HG02678 (cell line): ENCODE results near the gene RFX7.

ENCODE experiments used
- ATAC-seq: cut with Tn5 transposase; IDR thresholded peaks from one replicate; pipeline ENCODE4 v1.9.1; 2021; ENCODE audit warnings: mild to moderate bottlenecking, moderate library complexity; ENCODE audit not compliant: unreplicated experiment

RFX7 gene

GRCh38 chr15:56244811-56245576, 1.3 kb upstream of the RFX7 start:
- ATAC-seq: no peak

GRCh38 chr15:56244038-56244810, 545 bp upstream of the RFX7 start:
- ATAC-seq: no peak

DNA sequence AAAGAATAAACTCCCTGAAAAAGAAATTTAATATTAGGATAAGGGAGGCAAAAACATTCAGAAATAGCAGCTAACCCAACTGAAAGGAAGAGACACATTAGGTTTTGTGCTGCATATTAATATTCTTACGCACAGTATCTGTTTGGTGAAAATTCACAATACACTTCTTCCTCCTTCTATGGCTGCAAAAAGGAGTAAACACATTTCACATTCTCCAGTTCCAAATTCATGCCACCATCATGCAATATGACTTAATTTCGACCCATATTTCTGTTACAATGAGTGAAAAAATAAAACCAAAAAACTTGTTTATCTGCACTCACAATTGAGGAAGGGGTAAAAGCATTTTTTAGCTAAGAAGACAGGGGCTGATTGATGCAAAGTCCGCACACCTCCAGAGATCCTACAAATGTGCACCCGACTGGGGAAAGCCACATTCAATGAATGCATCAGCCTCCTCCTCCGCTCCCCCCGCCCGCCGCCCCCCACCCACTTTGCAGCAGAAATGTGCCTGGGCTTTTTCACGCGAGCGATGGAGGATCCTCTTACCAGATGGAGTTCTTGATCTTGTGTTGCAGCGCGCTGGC, 1.0 kb downstream of the RFX7 start:
- no peak for ATAC-seq

DNA sequence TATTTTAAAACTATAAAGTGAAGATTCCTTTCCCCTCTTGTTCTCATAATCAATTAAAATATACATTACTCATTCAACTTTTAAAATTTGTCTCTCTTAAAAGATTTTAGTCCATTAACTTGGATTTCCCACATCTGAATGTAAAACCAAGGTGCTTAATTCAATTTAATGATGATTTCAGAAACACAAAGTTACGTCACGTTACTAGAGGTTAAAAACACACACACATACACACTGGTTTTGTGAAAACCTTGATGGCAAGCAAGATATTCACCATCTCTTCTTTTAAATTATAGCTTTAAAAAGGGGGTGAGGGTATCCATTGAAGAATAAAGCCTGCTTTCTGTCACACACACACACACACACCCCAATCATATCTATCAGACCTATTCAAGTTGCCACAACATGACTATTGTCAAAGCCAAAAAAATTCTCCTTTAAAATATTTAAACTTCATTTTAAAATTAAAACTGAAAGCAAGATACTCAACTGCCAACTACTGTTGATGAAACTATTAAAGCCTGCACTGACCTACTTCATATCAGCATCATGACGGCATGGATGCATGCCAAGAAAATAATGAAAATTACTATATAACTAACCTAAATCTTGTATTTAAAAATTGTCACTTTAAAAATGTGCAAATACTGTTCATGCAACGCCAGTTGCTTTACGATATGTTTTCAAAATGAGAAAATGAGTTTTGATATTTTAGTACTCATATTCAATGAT, 2.1 kb downstream of the RFX7 start:
- ATAC-seq: no peak

DNA sequence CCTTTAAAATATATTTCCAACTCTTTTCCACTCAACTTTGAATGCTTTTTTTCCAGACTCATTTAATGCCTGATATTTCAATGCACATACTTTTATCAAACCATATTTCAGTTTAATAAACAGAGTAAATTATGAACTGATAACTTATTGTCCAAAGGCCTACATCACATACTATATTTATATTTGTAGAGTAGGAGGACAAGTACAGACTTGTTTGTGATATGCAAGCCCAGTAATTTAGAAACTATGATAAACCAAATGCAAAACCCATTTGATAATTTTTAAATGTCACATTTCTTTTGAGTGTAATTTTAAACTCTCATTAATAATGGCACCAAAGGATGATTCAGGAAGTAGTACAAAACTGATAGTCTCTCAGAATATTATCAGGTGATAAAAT, 3.3 kb downstream of the RFX7 start:
- no peak for ATAC-seq

DNA sequence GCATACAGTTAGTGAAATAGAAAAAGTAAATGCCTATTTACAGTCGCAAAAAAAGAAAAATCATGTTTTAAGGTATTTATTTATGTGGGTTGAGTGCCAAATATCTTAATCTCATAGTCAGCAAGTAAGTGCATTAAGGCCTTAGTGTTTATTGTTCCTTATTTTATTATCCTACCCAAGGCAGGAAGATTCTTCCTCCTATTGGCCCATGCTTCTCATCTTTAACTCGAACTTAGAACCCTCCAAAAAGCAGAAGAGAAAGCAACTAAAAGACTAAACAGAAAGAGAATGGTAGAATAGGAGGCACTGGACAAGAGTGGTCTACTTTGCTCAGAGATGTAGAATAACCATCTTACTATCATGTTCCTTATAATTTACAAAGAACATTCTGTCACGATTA, 7.5 kb downstream of the RFX7 start:
- no peak for ATAC-seq

GRCh38 chr15:56234804-56235203, 8.9 kb downstream of the RFX7 start:
- no peak for ATAC-seq

- no peak for ATAC-seq
These were observed 10.1 kb downstream of the RFX7 start for GRCh38 chr15:56233549-56233948.

- ATAC-seq: no peak
These were observed 11.6 kb downstream of the RFX7 start for GRCh38 chr15:56232058-56232457.

- ATAC-seq: no peak
These were observed 14.8 kb downstream of the RFX7 start for GRCh38 chr15:56228854-56229253.

DNA sequence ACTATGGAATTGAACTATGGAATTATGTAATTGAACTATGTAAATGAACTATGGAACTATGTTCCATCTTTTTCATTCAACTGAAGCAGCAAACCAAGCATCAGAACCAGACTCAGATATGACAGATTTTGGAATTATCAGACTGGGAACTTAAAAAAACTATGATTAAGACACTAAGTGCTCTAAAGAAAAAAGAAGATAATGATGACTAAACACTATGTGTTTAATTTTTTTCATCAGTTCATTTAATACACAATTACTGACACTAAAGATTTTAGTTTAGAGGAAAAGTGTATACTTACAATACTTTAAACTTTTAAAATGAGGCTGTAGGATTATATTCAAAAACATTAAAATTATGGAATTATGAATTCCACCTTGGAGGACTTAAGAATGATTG, 15.3 kb downstream of the RFX7 start:
- ATAC-seq: no peak

- ATAC-seq: no peak
These were observed 15.9 kb downstream of the RFX7 start for GRCh38 chr15:56227780-56228179.

DNA sequence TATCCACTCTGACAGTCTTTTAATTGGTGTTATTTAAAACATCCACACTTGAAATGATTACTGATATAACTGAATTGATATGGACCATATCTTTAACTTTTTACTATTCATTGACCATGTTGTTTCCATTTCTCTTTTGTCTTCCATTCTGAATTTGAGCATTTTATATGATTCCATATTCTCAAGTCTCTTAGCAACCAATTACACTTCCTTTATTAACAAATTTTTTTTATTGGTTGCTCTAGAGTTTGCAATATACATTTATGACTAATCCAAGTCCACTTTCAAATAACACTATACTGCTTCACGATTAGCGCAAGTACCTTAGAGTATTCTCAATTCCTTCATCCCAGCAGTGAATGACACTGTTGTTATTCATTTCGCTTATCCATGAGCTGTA, 16.4 kb downstream of the RFX7 start:
- no peak for ATAC-seq

GRCh38 chr15:56225520-56225919, 18.2 kb downstream of the RFX7 start:
- ATAC-seq: no peak

DNA sequence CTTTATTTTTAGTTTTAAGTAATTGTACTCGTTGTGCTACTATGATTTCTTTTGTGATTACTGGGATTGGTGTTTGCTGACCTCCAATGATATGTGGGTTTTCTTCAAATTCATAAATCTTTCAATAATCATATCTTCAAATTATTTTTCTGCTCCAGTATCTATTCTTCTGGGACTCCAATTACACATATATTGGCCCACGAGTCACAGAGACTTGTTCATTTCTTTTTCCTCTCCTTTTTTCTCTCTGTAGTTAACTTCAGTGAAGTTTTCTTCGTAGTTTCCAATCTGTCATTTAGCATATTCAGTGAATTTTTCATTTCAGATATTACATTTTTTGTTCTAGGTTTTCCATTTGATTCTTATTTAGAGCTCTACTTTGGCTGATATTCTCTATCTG, 21.4 kb downstream of the RFX7 start:
- ATAC-seq: no peak

- no peak for ATAC-seq
These were observed 26.3 kb downstream of the RFX7 start for GRCh38 chr15:56217341-56217740.

- no peak for ATAC-seq
These were observed 27.9 kb downstream of the RFX7 start for GRCh38 chr15:56215769-56216168.

DNA sequence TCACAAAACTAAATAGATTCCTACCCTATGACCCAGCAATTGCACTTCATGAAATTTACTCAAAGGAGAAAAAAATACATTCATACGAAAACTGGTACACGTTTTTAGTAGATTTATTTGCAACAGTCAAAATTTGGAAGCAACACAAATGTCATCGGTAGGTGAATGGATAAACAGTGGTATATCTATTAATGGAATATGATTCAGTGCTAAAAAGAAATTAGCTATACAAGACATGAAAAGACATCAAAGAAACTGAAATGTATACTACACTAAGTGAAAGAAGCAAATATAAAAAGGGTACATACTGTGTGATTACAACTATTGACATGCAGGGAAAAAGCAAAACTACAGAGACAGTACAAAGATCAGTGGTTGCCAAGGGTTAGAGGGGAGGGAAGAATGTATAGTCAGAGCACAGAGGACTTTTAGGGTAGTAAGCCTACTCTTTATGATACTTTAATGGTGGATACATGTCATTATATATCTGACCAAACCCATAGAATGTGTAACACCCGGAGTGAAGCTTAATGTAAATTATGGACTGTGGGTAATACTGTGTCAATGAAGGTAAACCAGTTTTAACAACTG, 31.6 kb downstream of the RFX7 start:
- no peak for ATAC-seq

- no peak for ATAC-seq
These were observed 32.6 kb downstream of the RFX7 start for GRCh38 chr15:56211064-56211463.

DNA sequence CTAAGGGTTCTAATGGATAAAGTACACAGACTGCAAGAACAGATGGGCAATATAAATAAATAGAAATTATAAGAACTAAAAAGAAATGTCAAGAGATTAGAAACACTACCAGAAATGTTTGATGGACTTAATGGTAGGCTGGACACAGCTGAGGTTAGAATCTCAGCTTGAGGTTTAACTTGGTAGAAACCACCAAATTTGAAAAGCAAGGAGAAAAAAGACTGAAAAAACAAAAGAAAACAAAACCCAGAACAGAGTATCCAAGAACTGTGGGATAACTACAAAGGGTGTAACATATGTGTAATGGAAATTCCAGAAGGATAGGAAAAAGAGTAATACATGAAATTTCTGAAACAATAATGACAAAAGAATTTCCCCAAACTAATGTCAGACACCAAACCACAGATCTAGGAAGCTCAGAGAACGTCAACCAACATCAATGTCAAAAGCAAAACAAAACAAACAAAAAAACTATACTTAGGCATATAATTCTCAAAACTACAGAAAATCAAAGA, 35.0 kb downstream of the RFX7 start:
- ATAC-seq: no peak

- no peak for ATAC-seq
These were observed 35.5 kb downstream of the RFX7 start for GRCh38 chr15:56208185-56208584.
